Testis (tissue), 3 donors: ENCODE results near the gene TMEM272. TPM values are rescaled to one million over a fixed set of nuclear protein-coding genes. Genes with fewer than 3 reads are reported as not detected.
A peak's percentile ranks its signal among the peaks of the same experiment; 100 is the strongest.

Source experiments
- DNase-seq: peaks from one replicate; pipeline ENCODE4 v3.0.0-alpha.2; 2019
- H3K27ac ChIP-seq, 2 donors: fragments of 200-600 bp; sonication (generic); one replicate each; pipeline ENCODE4 v1.5.1; 2019
- H3K27me3 ChIP-seq: fragments of 200-600 bp; sonication (generic); one replicate; pipeline ENCODE4 v1.5.1; 2019
- H3K36me3 ChIP-seq: fragments of 200-600 bp; sonication (generic); one replicate; pipeline ENCODE4 v1.5.1; 2017; ENCODE audit warnings: low read depth; ENCODE audit errors: missing control alignments
- H3K4me1 ChIP-seq: fragments of 200-600 bp; sonication (generic); one replicate; pipeline ENCODE4 v1.5.1; 2019
- H3K4me3 ChIP-seq, 2 donors: fragments of 200-600 bp; sonication (generic); one replicate each; pipeline ENCODE4 v1.5.1; 2017 to 2019
- H3K9me3 ChIP-seq: fragments of 200-600 bp; sonication (generic); one replicate; pipeline ENCODE4 v1.5.1; 2017
- CTCF ChIP-seq, 3 experiments: fragments of 450-650 bp in 2 of 3; fragments of 200-600 bp in 1 of 3; sonication (generic) in 1 of 3; IDR thresholded peaks; one replicate each; pipeline ENCODE4 v1.5.1; 2016 to 2019; ENCODE audit warnings: antibody characterized with exemption in 3 of 3, mild to moderate bottlenecking in 2 of 3, moderate library complexity in 1 of 3
- POLR2A ChIP-seq: fragments of 450-650 bp; IDR thresholded peaks from one replicate; pipeline ENCODE4 v1.6.1; 2017; ENCODE audit warnings: antibody characterized with exemption, mild to moderate bottlenecking, moderate library complexity
- WGBS, 2 donors: methylation state at CpG; one replicate each; pipeline ENCODE4 v1.1.5; 2018; 5-methylcytosine and 5-hydroxymethylcytosine counted together
- intact Hi-C: fragments of 100-400 bp; cut with DNase I; formaldehyde crosslinking; loops from one replicate; pipeline ENCODE4 v1.15.1; 2023; ENCODE audit warnings: low total_unique reads
- polyA plus RNA-seq: library from polyadenylated mRNA; stranded (reverse); fragments of 350-450 nt; fragmentation: Illumina TruSeq; extraction: RNeasy Lipid Tissue Mini Kit (QIAGEN cat#74804); gene quantifications from one replicate; pipeline ENCODE4 v1.2.3, GENCODE V29; 2014; ENCODE audit warnings: low read depth, low replicate concordance; ENCODE audit not compliant: insufficient read depth
- total RNA-seq, 2 donors: library from RNA; depleted of rRNA; stranded (reverse); fragments of >200 nt; gene quantifications; one replicate each; pipeline ENCODE4 v1.2.3, GENCODE V29; 2016

The TMEM272 gene
- total and polyA plus RNA-seq, 3 donors from 2014 or later: 0.50 to 1.9 (median 1.7) TPM

- TF ChIP-seq POLR2A (no peak), CTCF (IDR thresholded peaks at IDR 0.05) (no peak)
- 41 to 50% methylated on average over 10 of the region's 10 CpGs for WGBS, 2 donors
- Histone ChIP-seq H3K36me3 (no peaks in the 10 kb centered on the region), H3K4me1 (peaks cover 14% of the 10 kb centered on the region), H3K27ac (peak overlapping the region in 1 of 2 donors; percentile 50), H3K4me3 (no peak overlapping the region), H3K9me3 (no peaks in the 10 kb centered on the region), H3K27me3 (no peaks in the 10 kb centered on the region)
- no peak for DNase-seq
- intact Hi-C loops: no loop called here
Observed at GRCh38 chr13:51786425-51787265, 58.3 kb downstream of the TMEM272 start.

GRCh38 chr13:51785712-51786424 is 59.1 kb downstream of the TMEM272 start:
- TF ChIP-seq CTCF (IDR thresholded peaks at IDR 0.05) (no peak), POLR2A (no peak)
- intact Hi-C loops: no loop called here
- 40 to 44% methylated on average over 12 of the region's 12 CpGs for WGBS, 2 donors
- Histone ChIP-seq H3K4me3 (no peak overlapping the region), H3K9me3 (no peaks in the 10 kb centered on the region), H3K27ac (peak overlapping the region in 1 of 2 donors; percentile 50), H3K27me3 (no peaks in the 10 kb centered on the region), H3K4me1 (peaks cover 14% of the 10 kb centered on the region), H3K36me3 (no peaks in the 10 kb centered on the region)
- DNase-seq: peak; percentile 70

- no peak overlapping the region for H3K4me3 ChIP-seq
- peaks cover 14% of the 10 kb centered on the region for H3K4me1 ChIP-seq
- WGBS, 2 donors: 100% methylated on average over 1 of the region's 1 CpG
- H3K9me3 ChIP-seq: no peaks in the 10 kb centered on the region
- no peaks in the 10 kb centered on the region for H3K36me3 ChIP-seq
- H3K27ac ChIP-seq: no peak overlapping the region
- TF ChIP-seq CTCF (IDR thresholded peaks at IDR 0.05) (no peak), POLR2A (no peak)
- no peaks in the 10 kb centered on the region for H3K27me3 ChIP-seq
- intact Hi-C loops: no loop called here
- no peak for DNase-seq
Observed at GRCh38 chr13:51784097-51784496, 60.9 kb downstream of the TMEM272 start.

- Histone ChIP-seq H3K27ac (no peak overlapping the region), H3K27me3 (no peaks in the 10 kb centered on the region), H3K4me3 (no peak overlapping the region), H3K9me3 (no peaks in the 10 kb centered on the region), H3K4me1 (peaks cover 14% of the 10 kb centered on the region), H3K36me3 (no peaks in the 10 kb centered on the region)
- no peak for DNase-seq
- no peak for TF ChIP-seq CTCF (IDR thresholded peaks at IDR 0.05)
- TF ChIP-seq POLR2A: no peak
- 92% methylated on average over 9 of the region's 9 CpGs for WGBS, 2 donors
- intact Hi-C loops: no loop called here
Observed at GRCh38 chr13:51783428-51784094, 61.4 kb downstream of the TMEM272 start.
